ENCODE results near the gene OSTN.

OSTN gene

GRCh38 chr3:191261304-191261638 is 62.2 kb downstream of the OSTN start:
- TF ChIP-seq ZBTB21 (tag by site-specific recombination; IDR thresholded peaks at IDR 0.05) (no peak), ZNF23 (tag by site-specific recombination; IDR thresholded peaks at IDR 0.05; ENCODE audit: borderline replicate concordance) (no peak), ZNF292 (tag by site-specific recombination; IDR thresholded peaks at IDR 0.05; ENCODE audit: borderline replicate concordance, low read depth) (no peak), FEZF1 (tag by site-specific recombination; IDR thresholded peaks at IDR 0.05) (no peak), BCL11A (tag by site-specific recombination; IDR thresholded peaks at IDR 0.05; ENCODE audit: low read depth) (no peak), ZNF423 (tag by site-specific recombination; IDR thresholded peaks at IDR 0.05) (no peak), KLF10 (tag by site-specific recombination; IDR thresholded peaks at IDR 0.05) (no peak), ZNF335 (tag by site-specific recombination; conservative IDR thresholded peaks at IDR 0.05) (no peak), ZNF132 (tag by site-specific recombination; IDR thresholded peaks at IDR 0.05; ENCODE audit: borderline replicate concordance) (no peak), ZBTB1 (tag by site-specific recombination; IDR thresholded peaks at IDR 0.05) (no peak), ZNF621 (tag by site-specific recombination; IDR thresholded peaks at IDR 0.05) (no peak), ZNF140 (tag by site-specific recombination; IDR thresholded peaks at IDR 0.05) (no peak), BCL11B (tag by site-specific recombination; IDR thresholded peaks at IDR 0.05; ENCODE audit: low read depth) (no peak), ZNF175 (tag by site-specific recombination; IDR thresholded peaks at IDR 0.05) (no peak)
- TF ChIP-seq, protein P1, sequence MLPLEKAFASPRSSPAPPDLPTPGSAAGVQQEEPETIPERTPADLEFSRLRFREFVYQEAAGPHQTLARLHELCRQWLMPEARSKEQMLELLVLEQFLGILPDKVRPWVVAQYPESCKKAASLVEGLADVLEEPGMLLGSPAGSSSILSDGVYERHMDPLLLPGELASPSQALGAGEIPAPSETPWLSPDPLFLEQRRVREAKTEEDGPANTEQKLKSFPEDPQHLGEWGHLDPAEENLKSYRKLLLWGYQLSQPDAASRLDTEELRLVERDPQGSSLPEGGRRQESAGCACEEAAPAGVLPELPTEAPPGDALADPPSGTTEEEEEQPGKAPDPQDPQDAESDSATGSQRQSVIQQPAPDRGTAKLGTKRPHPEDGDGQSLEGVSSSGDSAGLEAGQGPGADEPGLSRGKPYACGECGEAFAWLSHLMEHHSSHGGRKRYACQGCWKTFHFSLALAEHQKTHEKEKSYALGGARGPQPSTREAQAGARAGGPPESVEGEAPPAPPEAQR (tag by site-specific recombination; IDR thresholded peaks at IDR 0.05), result no peak
- CTCF ChIA-PET, result no interaction called here
- no peaks in the 10 kb centered on the region for H3K9me3 ChIP-seq (ENCODE audit: control insufficient read depth, insufficient read depth, low read depth, low read length)
- H3K4me3 ChIP-seq (ENCODE audit: low read depth, low read length), result no peak overlapping the region
- no peaks in the 10 kb centered on the region for H3K4me1 ChIP-seq (ENCODE audit: control insufficient read depth, insufficient read depth, low read length)
- no peaks in the 10 kb centered on the region for H3K36me3 ChIP-seq (ENCODE audit: control insufficient read depth in 2 of 2, insufficient read depth in 1 of 2, low read length in 2 of 2)
- H3K27ac ChIP-seq (ENCODE audit: extremely low read depth, low read depth, low read length), result no peak overlapping the region
- POLR2A ChIA-PET, result no interaction called here

DNA sequence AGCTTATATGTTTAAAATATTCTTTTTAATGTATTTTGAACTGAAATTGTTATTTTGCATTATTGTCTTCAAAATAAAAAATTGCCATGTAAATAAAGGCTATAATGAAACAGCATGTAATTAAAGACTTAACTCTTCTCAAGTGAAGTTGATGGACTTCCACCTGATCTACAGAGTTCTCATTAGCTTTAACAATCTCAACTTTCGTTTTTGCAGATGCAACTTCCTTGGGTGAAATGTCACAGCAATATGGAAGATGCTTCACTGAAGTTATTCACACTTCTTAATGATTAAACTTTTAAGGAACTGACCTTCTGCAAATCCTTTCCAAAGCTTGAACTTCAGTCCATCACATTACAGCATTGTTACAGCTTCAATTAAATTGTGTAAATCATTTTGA is 63.6 kb downstream of the OSTN start:
- POLR2A ChIA-PET, result no interaction called here
- TF ChIP-seq ZNF654 (tag by site-specific recombination; IDR thresholded peaks at IDR 0.05; ENCODE audit: low read depth) (no peak), ZNF2 (tag by site-specific recombination; IDR thresholded peaks at IDR 0.05) (no peak), ZEB2 (tag by site-specific recombination; IDR thresholded peaks at IDR 0.05) (no peak), ZNF274 (IDR thresholded peaks at IDR 0.05; ENCODE audit: low read length) (no peak), ZNF274 (tag by site-specific recombination; IDR thresholded peaks at IDR 0.05; ENCODE audit: borderline replicate concordance) (no peak), KLF9 (tag by site-specific recombination; IDR thresholded peaks at IDR 0.05; ENCODE audit: low read depth) (no peak), ZNF324 (tag by site-specific recombination; IDR thresholded peaks at IDR 0.05) (no peak), ZNF701 (tag by site-specific recombination; IDR thresholded peaks at IDR 0.05) (no peak), ZBTB21 (tag by site-specific recombination; IDR thresholded peaks at IDR 0.05) (no peak), ZBTB17 (tag by site-specific recombination; IDR thresholded peaks at IDR 0.05) (no peak), ZNF501 (tag by site-specific recombination; IDR thresholded peaks at IDR 0.05) (no peak), ZNF747 (tag by site-specific recombination; IDR thresholded peaks at IDR 0.05) (no peak), ZNF174 (tag by site-specific recombination; IDR thresholded peaks at IDR 0.05) (no peak), ZBTB6 (tag by site-specific recombination; IDR thresholded peaks at IDR 0.05) (no peak), MZF1 (tag by site-specific recombination; IDR thresholded peaks at IDR 0.05; ENCODE audit: borderline replicate concordance) (no peak)
- TF ChIP-seq, protein P2, sequence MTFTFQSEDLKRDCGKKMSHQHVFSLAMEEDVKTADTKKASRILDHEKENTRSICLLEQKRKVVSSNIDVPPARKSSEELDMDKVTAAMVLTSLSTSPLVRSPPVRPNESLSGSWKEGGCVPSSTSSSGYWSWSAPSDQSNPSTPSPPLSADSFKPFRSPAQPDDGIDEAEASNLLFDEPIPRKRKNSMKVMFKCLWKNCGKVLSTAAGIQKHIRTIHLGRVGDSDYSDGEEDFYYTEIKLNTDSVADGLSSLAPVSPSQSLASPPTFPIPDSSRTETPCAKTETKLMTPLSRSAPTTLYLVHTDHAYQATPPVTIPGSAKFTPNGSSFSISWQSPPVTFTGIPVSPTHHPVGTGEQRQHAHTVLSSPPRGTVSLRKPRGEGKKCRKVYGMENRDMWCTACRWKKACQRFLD (tag by site-specific recombination; IDR thresholded peaks at IDR 0.05), result no peak
- TF ChIP-seq, protein P3, sequence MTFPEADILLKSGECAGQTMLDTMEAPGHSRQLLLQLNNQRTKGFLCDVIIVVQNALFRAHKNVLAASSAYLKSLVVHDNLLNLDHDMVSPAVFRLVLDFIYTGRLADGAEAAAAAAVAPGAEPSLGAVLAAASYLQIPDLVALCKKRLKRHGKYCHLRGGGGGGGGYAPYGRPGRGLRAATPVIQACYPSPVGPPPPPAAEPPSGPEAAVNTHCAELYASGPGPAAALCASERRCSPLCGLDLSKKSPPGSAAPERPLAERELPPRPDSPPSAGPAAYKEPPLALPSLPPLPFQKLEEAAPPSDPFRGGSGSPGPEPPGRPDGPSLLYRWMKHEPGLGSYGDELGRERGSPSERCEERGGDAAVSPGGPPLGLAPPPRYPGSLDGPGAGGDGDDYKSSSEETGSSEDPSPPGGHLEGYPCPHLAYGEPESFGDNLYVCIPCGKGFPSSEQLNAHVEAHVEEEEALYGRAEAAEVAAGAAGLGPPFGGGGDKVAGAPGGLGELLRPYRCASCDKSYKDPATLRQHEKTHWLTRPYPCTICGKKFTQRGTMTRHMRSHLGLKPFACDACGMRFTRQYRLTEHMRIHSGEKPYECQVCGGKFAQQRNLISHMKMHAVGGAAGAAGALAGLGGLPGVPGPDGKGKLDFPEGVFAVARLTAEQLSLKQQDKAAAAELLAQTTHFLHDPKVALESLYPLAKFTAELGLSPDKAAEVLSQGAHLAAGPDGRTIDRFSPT (tag by site-specific recombination; IDR thresholded peaks at IDR 0.05), result no peak

More for the DNA sequence above, 63.6 kb downstream of the OSTN start:
- no peak overlapping the region for H3K27ac ChIP-seq (ENCODE audit: extremely low read depth, low read depth, low read length)
- no peaks in the 10 kb centered on the region for H3K36me3 ChIP-seq (ENCODE audit: control insufficient read depth in 2 of 2, insufficient read depth in 1 of 2, low read length in 2 of 2)
- no peaks in the 10 kb centered on the region for H3K9me3 ChIP-seq (ENCODE audit: control insufficient read depth, insufficient read depth, low read depth, low read length)
- H3K4me1 ChIP-seq (ENCODE audit: control insufficient read depth, insufficient read depth, low read length), result no peaks in the 10 kb centered on the region
- CTCF ChIA-PET, result no interaction called here
- no peak overlapping the region for H3K4me3 ChIP-seq (ENCODE audit: low read depth, low read length)
